ENCODE results near the gene TMEM132C.

- TF ChIP-seq CTCF (IDR thresholded peaks at IDR 0.05; ENCODE audit: insufficient read depth, low read length) (no peak), POLR2AphosphoS5 (IDR thresholded peaks at IDR 0.05; ENCODE audit: low read depth) (no peak)
Observed at GRCh38 chr12:128450810-128451209, 183.8 kb downstream of the TMEM132C start.

Measured in HL-60 (cell line).